ENCODE results near the gene SMIM20.
"Not testable (repeated sequence)": the region's sequence is repeated elsewhere in the genome, so short reads cannot be mapped to it uniquely, and the experiment has no call there.

SMIM20 gene
- 6.2 to 10.9 (median 8.3) reads per million in 3 donors for total RNA-seq

- DNase-seq, result peak; percentile 86 to 89 (median 88)
- no peaks in the 10 kb centered on the region for H3K36me3 ChIP-seq (ENCODE audit: control insufficient read depth, insufficient read depth, low read length)
- H3K4me1 ChIP-seq (ENCODE audit: control insufficient read depth, insufficient read depth, low read length, poor library complexity, severe bottlenecking), result peaks cover 7% of the 10 kb centered on the region
- no peaks in the 10 kb centered on the region for H3K27me3 ChIP-seq (replicated peaks; ENCODE audit: control insufficient read depth, insufficient read depth, low read length, poor library complexity, severe bottlenecking)
- H3K4me3 ChIP-seq (ENCODE audit: insufficient read depth, low read depth, low read length, poor library complexity, severe bottlenecking), result peak within 1 kb of the TSS; percentile 75
- H3K27ac ChIP-seq (ENCODE audit: insufficient read depth, low read length, poor library complexity, severe bottlenecking), result peak within 1 kb of the TSS; percentile 83
- no peaks in the 10 kb centered on the region for H3K9me3 ChIP-seq (ENCODE audit: control insufficient read depth, low read length)
These were observed at the start of gene SMIM20 for GRCh38 chr4:25913851-25914669. Gene SMIM20, plus strand, starts transcription at chr4:25914220. Its CDS starts 94 bp downstream, at chr4:25914314.

GRCh38 chr4:25865586-25865985 lies 48.4 kb upstream of the SMIM20 start:
- H3K36me3 ChIP-seq (ENCODE audit: control insufficient read depth, insufficient read depth, low read length), result no peaks in the 10 kb centered on the region

GRCh38 chr4:25866401-25866800 lies 47.6 kb upstream of the SMIM20 start:
- H3K4me1 ChIP-seq (ENCODE audit: control insufficient read depth, insufficient read depth, low read length, poor library complexity, severe bottlenecking); H3K27me3 ChIP-seq (replicated peaks; ENCODE audit: control insufficient read depth, insufficient read depth, low read length, poor library complexity, severe bottlenecking); H3K4me3 ChIP-seq (ENCODE audit: insufficient read depth, low read depth, low read length, poor library complexity, severe bottlenecking); DNase-seq; H3K9me3 ChIP-seq (ENCODE audit: control insufficient read depth, low read length); H3K36me3 ChIP-seq (ENCODE audit: control insufficient read depth, insufficient read depth, low read length); H3K27ac ChIP-seq (ENCODE audit: insufficient read depth, low read length, poor library complexity, severe bottlenecking): not testable (repeated sequence)

More at GRCh38 chr4:25865586-25865985, 48.4 kb upstream of the SMIM20 start:
- H3K4me1 ChIP-seq (ENCODE audit: control insufficient read depth, insufficient read depth, low read length, poor library complexity, severe bottlenecking), result peaks cover 9% of the 10 kb centered on the region
- no peak overlapping the region for H3K4me3 ChIP-seq (ENCODE audit: insufficient read depth, low read depth, low read length, poor library complexity, severe bottlenecking)
- DNase-seq, result no peak
- H3K27me3 ChIP-seq (replicated peaks; ENCODE audit: control insufficient read depth, insufficient read depth, low read length, poor library complexity, severe bottlenecking), result no peaks in the 10 kb centered on the region
- H3K9me3 ChIP-seq (ENCODE audit: control insufficient read depth, low read length), result no peaks in the 10 kb centered on the region
- H3K27ac ChIP-seq (ENCODE audit: insufficient read depth, low read length, poor library complexity, severe bottlenecking), result no peak overlapping the region

- Histone ChIP-seq H3K4me3 (ENCODE audit: insufficient read depth, low read depth, low read length, poor library complexity, severe bottlenecking) (no peak overlapping the region), H3K27me3 (replicated peaks; ENCODE audit: control insufficient read depth, insufficient read depth, low read length, poor library complexity, severe bottlenecking) (no peaks in the 10 kb centered on the region), H3K9me3 (ENCODE audit: control insufficient read depth, low read length) (no peaks in the 10 kb centered on the region), H3K36me3 (ENCODE audit: control insufficient read depth, insufficient read depth, low read length) (no peaks in the 10 kb centered on the region), H3K27ac (ENCODE audit: insufficient read depth, low read length, poor library complexity, severe bottlenecking) (no peak overlapping the region), H3K4me1 (ENCODE audit: control insufficient read depth, insufficient read depth, low read length, poor library complexity, severe bottlenecking) (no peaks in the 10 kb centered on the region)
- DNase-seq, result no peak
These were observed 46.2 kb upstream of the SMIM20 start for GRCh38 chr4:25867781-25868294.

GRCh38 chr4:25870081-25870480 lies 43.9 kb upstream of the SMIM20 start:
- no peak overlapping the region for H3K27ac ChIP-seq (ENCODE audit: insufficient read depth, low read length, poor library complexity, severe bottlenecking)
- no peaks in the 10 kb centered on the region for H3K27me3 ChIP-seq (replicated peaks; ENCODE audit: control insufficient read depth, insufficient read depth, low read length, poor library complexity, severe bottlenecking)
- no peaks in the 10 kb centered on the region for H3K9me3 ChIP-seq (ENCODE audit: control insufficient read depth, low read length)
- H3K36me3 ChIP-seq (ENCODE audit: control insufficient read depth, insufficient read depth, low read length), result no peaks in the 10 kb centered on the region
- no peak for DNase-seq
- no peaks in the 10 kb centered on the region for H3K4me1 ChIP-seq (ENCODE audit: control insufficient read depth, insufficient read depth, low read length, poor library complexity, severe bottlenecking)
- no peak overlapping the region for H3K4me3 ChIP-seq (ENCODE audit: insufficient read depth, low read depth, low read length, poor library complexity, severe bottlenecking)

GRCh38 chr4:25872851-25873631 lies 41.0 kb upstream of the SMIM20 start:
- Histone ChIP-seq H3K9me3 (ENCODE audit: control insufficient read depth, low read length) (no peaks in the 10 kb centered on the region), H3K4me1 (ENCODE audit: control insufficient read depth, insufficient read depth, low read length, poor library complexity, severe bottlenecking) (no peaks in the 10 kb centered on the region), H3K36me3 (ENCODE audit: control insufficient read depth, insufficient read depth, low read length) (no peaks in the 10 kb centered on the region), H3K27me3 (replicated peaks; ENCODE audit: control insufficient read depth, insufficient read depth, low read length, poor library complexity, severe bottlenecking) (no peaks in the 10 kb centered on the region), H3K4me3 (ENCODE audit: insufficient read depth, low read depth, low read length, poor library complexity, severe bottlenecking) (no peak overlapping the region), H3K27ac (ENCODE audit: insufficient read depth, low read length, poor library complexity, severe bottlenecking) (no peak overlapping the region)
- DNase-seq, result no peak

GRCh38 chr4:25873632-25874129 lies 40.3 kb upstream of the SMIM20 start:
- Histone ChIP-seq H3K36me3 (ENCODE audit: control insufficient read depth, insufficient read depth, low read length) (no peaks in the 10 kb centered on the region), H3K4me1 (ENCODE audit: control insufficient read depth, insufficient read depth, low read length, poor library complexity, severe bottlenecking) (no peaks in the 10 kb centered on the region), H3K27me3 (replicated peaks; ENCODE audit: control insufficient read depth, insufficient read depth, low read length, poor library complexity, severe bottlenecking) (no peaks in the 10 kb centered on the region), H3K4me3 (ENCODE audit: insufficient read depth, low read depth, low read length, poor library complexity, severe bottlenecking) (no peak overlapping the region), H3K27ac (ENCODE audit: insufficient read depth, low read length, poor library complexity, severe bottlenecking) (no peak overlapping the region), H3K9me3 (ENCODE audit: control insufficient read depth, low read length) (no peaks in the 10 kb centered on the region)
- no peak for DNase-seq

- Histone ChIP-seq H3K4me1 (ENCODE audit: control insufficient read depth, insufficient read depth, low read length, poor library complexity, severe bottlenecking) (no peaks in the 10 kb centered on the region), H3K9me3 (ENCODE audit: control insufficient read depth, low read length) (no peaks in the 10 kb centered on the region), H3K36me3 (ENCODE audit: control insufficient read depth, insufficient read depth, low read length) (no peaks in the 10 kb centered on the region), H3K27ac (ENCODE audit: insufficient read depth, low read length, poor library complexity, severe bottlenecking) (no peak overlapping the region), H3K27me3 (replicated peaks; ENCODE audit: control insufficient read depth, insufficient read depth, low read length, poor library complexity, severe bottlenecking) (no peaks in the 10 kb centered on the region), H3K4me3 (ENCODE audit: insufficient read depth, low read depth, low read length, poor library complexity, severe bottlenecking) (no peak overlapping the region)
- no peak for DNase-seq
These were observed 39.4 kb upstream of the SMIM20 start for GRCh38 chr4:25874655-25875054.

- no peaks in the 10 kb centered on the region for H3K4me1 ChIP-seq (ENCODE audit: control insufficient read depth, insufficient read depth, low read length, poor library complexity, severe bottlenecking)
- no peak overlapping the region for H3K4me3 ChIP-seq (ENCODE audit: insufficient read depth, low read depth, low read length, poor library complexity, severe bottlenecking)
- H3K27me3 ChIP-seq (replicated peaks; ENCODE audit: control insufficient read depth, insufficient read depth, low read length, poor library complexity, severe bottlenecking), result no peaks in the 10 kb centered on the region
- H3K9me3 ChIP-seq (ENCODE audit: control insufficient read depth, low read length), result no peaks in the 10 kb centered on the region
- no peaks in the 10 kb centered on the region for H3K36me3 ChIP-seq (ENCODE audit: control insufficient read depth, insufficient read depth, low read length)
- DNase-seq, result no peak
- H3K27ac ChIP-seq (ENCODE audit: insufficient read depth, low read length, poor library complexity, severe bottlenecking), result no peak overlapping the region
These were observed 38.7 kb upstream of the SMIM20 start for GRCh38 chr4:25875281-25875745.
